ENCODE data around the gene FCRL4.
A peak's percentile ranks its signal among the peaks of the same experiment; 100 is the strongest.
"Not testable (repeated sequence)": the region's sequence is repeated elsewhere in the genome, so short reads cannot be mapped to it uniquely, and the experiment has no call there.

FCRL4 gene

DNA sequence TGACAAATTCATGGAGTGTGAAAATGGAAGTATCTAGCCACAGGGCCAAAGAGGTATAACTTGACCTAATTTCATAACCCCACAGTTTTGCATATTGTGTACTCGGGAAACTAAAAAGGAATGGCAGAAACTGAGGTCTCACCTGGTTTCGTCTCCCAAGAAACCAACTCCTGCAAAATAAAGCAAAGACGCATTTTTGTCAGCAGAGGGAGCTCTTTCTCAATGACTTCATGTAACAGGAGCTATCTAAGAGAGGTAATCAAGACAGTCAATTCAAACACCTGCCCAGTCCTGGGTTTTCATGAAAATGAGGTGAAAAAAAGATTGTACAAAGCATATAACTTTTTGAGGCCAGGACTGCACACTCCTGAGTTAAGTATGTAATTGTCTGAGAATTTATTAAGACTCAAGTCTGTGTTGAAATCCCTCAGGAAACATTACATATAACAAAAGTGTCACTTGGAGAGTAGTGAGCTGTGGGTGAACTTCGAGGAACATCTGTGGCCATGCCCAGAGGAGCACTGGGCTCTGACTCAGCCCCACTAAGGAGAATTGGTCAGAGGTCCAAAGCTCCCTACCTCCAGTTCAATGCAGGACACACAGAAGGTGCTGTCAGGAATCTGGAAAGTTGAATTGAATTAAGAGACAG is 17.6 kb downstream of the FCRL4 start:
- H3K4me3 Mint-ChIP-seq, result no peak overlapping the region
- DNase-seq (no peak), ATAC-seq (no peak)
- H3K4me1 Mint-ChIP-seq, result peaks cover 9% of the 10 kb centered on the region
- H3K9me3 Mint-ChIP-seq, result no peaks in the 10 kb centered on the region
- H3K36me3 Mint-ChIP-seq (ENCODE audit: low read depth), result no peaks in the 10 kb centered on the region
- peaks cover 6% of the 10 kb centered on the region for H3K27me3 Mint-ChIP-seq
- no peak overlapping the region for H3K27ac Mint-ChIP-seq

DNA sequence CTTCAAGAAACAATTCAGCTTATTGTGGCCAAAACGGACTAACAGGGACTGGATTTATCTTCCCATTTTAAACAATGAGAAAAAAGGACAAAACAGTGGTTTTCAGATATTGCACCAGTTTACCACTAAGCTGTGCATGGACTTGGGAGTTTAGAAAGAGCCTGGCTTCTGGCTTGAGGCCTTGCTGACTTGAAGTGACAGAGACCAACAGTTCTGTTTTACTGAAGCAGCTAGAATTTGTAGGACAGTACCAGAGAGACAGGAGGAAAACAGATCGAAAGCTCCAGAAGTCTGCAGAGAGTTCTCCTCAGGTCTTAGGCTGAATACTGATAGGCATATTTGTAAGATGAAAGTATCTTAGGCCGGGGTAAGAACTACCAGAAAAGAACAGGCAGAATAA is 20.5 kb downstream of the FCRL4 start:
- Mint-ChIP-seq H3K4me1 (peaks cover 8% of the 10 kb centered on the region), H3K27ac (no peak overlapping the region), H3K36me3 (ENCODE audit: low read depth) (no peaks in the 10 kb centered on the region), H3K9me3 (no peaks in the 10 kb centered on the region), H3K4me3 (no peak overlapping the region), H3K27me3 (peaks cover 1% of the 10 kb centered on the region)
- ATAC-seq (no peak), DNase-seq (no peak)

DNA sequence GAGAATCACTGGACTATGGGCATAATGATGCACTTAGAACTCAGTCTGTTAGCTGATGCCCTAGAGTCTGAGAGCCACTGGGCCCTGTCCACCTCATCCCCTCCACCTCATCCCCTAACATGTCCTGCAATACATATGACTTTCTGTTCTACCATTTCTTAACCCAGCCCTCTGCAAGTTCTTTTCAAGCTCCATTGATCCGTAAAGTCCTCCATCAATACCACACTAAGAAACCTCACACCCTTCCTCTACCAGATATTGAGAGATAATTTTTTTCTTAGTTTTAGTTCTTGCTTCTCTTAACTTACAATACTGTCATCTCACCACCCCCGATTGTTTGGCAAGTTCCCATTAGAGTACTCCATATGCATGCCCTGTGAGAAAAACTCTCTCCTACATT is 22.1 kb downstream of the FCRL4 start:
- Mint-ChIP-seq H3K4me1 (peaks cover 4% of the 10 kb centered on the region), H3K36me3 (ENCODE audit: low read depth) (no peaks in the 10 kb centered on the region), H3K27ac (no peak overlapping the region), H3K9me3 (no peaks in the 10 kb centered on the region), H3K27me3 (peaks cover 1% of the 10 kb centered on the region), H3K4me3 (no peak overlapping the region)
- ATAC-seq, result no peak
- DNase-seq, result no peak

DNA sequence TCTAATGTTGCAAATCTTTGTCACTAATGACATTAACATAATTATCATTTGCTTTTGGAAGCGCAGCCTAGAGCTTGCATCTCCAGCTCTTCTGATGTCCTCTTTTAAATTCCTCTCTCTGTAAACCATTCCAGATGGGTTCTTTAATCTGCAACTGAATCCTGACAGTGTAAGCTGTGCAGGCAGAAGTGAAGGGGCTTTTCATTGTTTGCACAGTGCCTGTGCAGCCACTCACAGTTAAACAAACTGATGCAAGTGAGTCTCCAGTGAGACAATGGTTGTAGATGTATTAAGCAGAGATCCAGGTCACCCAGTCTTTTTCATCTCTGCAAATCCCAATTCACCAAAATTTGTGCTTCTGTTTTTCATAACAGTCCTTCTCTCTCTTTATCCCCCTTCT is 23.0 kb downstream of the FCRL4 start:
- H3K27ac Mint-ChIP-seq, result no peak overlapping the region
- H3K9me3 Mint-ChIP-seq, result no peaks in the 10 kb centered on the region
- H3K36me3 Mint-ChIP-seq (ENCODE audit: low read depth), result no peaks in the 10 kb centered on the region
- no peak overlapping the region for H3K4me3 Mint-ChIP-seq
- DNase-seq (no peak), ATAC-seq (no peak)
- H3K4me1 Mint-ChIP-seq, result no peaks in the 10 kb centered on the region
- H3K27me3 Mint-ChIP-seq, result peaks cover 1% of the 10 kb centered on the region

DNA sequence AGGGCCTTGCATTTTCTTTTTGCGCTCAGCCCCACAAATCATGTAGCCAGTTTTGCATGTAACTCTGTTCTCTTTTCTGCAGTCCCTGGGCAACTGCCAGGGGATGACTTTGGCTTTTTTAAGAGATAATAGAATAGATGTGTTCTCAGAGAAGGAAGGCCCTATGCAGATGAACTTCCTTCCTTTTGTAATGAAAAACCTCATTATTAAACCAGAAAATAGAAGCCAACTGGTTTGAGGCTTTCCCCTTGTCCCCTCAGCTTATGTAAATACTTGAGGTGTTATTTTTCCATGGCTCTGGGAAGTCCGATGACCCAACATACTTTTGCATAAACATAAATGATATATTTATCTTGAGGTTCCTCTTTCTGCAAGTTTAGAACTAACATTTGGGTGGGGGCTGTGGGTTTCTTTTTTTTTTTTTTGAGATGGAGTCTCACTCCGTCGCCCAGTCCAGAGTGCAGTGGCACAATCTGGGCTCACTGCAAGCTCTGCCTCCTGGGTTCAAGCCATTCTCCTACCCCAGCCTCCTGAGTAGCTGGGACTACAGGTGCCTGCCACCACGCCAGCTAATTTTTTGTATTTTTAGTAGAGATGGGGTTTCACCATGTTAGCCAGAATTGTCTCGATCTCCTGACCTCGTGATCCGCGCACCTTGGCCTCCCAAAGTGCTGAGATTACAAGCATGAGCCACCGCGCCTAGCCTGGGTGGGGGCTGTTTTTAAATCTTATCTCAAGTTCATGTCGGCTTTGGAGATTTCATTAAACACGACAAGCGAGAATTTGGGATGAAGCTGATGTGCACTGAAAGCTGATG is 31.2 kb downstream of the FCRL4 start:
- Mint-ChIP-seq H3K9me3 (no peaks in the 10 kb centered on the region), H3K4me1 (peaks cover 19% of the 10 kb centered on the region), H3K4me3 (no peak overlapping the region), H3K36me3 (ENCODE audit: low read depth) (no peaks in the 10 kb centered on the region), H3K27me3 (no peaks in the 10 kb centered on the region), H3K27ac (no peak overlapping the region)
- DNase-seq (no peak), ATAC-seq (no peak)

DNA sequence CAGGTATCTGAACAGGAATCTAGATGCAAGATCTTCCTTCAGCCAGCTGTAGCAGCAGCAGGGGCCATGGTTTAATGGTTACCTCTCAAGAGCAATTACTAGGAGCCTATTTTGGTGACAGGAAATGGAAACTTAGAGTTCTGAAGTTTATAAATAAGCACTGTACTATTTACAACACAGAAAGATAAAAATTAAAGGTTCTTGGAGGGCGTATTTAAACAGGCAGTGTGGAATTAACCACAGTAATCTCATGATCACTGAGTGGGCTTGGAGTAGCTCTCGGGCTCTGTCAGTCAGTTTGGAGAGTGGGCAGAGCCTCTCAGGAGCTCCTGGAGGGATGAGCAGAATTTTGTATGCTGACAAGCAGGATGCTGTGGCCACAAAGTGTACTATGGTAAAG is 35.4 kb downstream of the FCRL4 start:
- Mint-ChIP-seq H3K9me3 (no peaks in the 10 kb centered on the region), H3K27me3 (peaks cover 6% of the 10 kb centered on the region), H3K4me1 (peaks cover 18% of the 10 kb centered on the region), H3K36me3 (ENCODE audit: low read depth) (no peaks in the 10 kb centered on the region), H3K27ac (no peak overlapping the region), H3K4me3 (no peak overlapping the region)
- no peak for DNase-seq
- ATAC-seq, result no peak

DNA sequence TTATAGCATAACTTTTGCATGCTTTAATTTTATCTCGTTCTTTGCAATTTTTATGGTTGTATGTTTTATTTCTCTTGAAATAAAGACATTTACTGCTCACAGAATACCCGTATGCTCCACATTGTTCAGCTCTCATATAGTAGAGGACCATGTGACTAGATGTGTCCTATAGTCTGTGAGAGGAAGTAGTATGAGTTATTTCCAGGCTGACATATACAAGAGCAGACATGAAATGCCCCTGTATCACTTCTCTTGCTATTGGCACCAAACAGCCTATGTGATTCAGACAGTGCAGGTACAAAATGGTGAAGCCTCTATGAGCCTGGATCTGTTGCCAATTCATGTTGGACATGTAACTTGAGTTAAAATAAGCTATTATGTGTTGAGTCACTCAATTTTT is 39.8 kb downstream of the FCRL4 start:
- ATAC-seq (no peak), DNase-seq (no peak)
- H3K9me3 Mint-ChIP-seq, result no peaks in the 10 kb centered on the region
- no peak overlapping the region for H3K4me3 Mint-ChIP-seq
- H3K4me1 Mint-ChIP-seq, result peaks cover 8% of the 10 kb centered on the region
- no peak overlapping the region for H3K27ac Mint-ChIP-seq
- peaks cover 8% of the 10 kb centered on the region for H3K27me3 Mint-ChIP-seq
- no peaks in the 10 kb centered on the region for H3K36me3 Mint-ChIP-seq (ENCODE audit: low read depth)

DNA sequence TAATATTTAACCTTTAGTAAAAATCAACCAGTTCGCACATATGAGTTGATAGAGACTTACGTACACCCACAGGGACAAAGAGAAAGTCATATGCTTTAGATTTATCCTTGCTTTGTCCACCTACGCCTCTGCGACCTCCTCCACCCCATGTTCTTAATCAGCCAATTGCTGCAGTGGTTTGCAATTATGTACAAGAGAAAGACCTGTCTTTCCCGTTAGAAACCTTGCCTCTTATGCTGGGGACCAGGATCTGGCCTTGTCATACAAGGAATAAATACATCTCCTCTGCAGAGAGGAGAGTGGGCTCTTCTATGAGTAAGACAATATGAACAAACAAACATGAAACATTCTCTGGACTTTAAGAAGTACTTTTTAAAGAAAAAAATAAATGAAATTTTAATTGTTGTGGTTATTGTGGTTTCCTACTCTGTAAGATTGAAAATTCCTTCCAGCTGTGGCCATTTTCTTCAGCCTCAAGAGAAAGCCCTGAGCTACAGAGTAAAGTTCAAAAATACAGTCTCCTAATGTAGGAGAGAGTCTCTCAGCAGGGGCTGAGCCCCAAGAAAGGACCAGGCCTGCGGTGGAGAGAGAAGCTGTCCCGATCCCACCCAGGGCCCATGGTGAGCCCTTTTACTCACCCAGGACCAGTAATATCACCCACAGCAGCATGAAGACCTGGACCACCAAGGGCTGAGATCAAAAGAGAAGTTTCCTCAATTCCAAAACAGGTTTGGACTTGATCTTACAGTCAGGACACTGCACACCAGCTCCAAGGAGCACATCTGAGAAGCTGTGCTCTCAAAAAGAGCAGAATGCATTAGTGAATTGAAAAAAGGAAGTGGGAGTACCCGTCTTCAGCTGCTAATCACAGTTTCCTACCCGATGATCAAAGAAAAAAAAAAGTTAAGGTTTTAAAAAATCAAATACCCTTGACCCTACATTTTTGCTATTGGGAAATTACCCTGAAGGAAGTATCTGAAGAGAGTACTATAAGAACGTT is 45.9 kb downstream of the FCRL4 start, which contains the start of gene FCRL5:
Gene FCRL5 (minus strand): TSS at position 822 of the 1,000 bp plus-strand sequence. CDS start 153 bp downstream, at position 669.
- peaks cover 12% of the 10 kb centered on the region for H3K4me1 Mint-ChIP-seq
- H3K27ac Mint-ChIP-seq, result no peak within 1 kb of the TSS
- ATAC-seq, result no peak
- no peaks in the 10 kb centered on the region for H3K9me3 Mint-ChIP-seq
- peak within 1 kb of the TSS; percentile 32 for H3K4me3 Mint-ChIP-seq
- no peak for DNase-seq
- no peaks in the 10 kb centered on the region for H3K36me3 Mint-ChIP-seq (ENCODE audit: low read depth)
- H3K27me3 Mint-ChIP-seq, result peaks cover 6% of the 10 kb centered on the region

DNA sequence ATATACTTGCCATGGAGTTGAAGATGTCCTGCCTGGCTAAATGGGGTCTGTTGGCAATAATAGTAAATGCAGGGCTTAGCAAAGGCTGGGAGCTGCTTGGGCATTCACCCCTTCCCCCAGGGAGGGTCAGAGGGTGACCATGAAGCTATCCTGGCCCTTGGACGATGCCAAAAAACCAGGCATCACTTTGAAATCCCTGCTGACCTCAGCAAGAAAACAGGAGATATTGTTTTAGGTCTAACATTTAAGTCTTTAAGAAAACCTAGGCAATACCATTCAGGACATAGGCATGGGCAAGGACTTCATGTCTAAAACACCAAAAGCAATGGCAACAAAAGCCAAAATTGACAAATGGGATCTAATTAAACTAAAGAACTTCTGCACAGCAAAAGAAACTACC is 49.8 kb downstream of the FCRL4 start:
- DNase-seq; ATAC-seq; H3K36me3 Mint-ChIP-seq (ENCODE audit: low read depth); H3K27ac Mint-ChIP-seq; H3K27me3 Mint-ChIP-seq; H3K4me3 Mint-ChIP-seq; H3K9me3 Mint-ChIP-seq: not testable (repeated sequence)
- H3K4me1 Mint-ChIP-seq, result peaks cover 10% of the 10 kb centered on the region

DNA sequence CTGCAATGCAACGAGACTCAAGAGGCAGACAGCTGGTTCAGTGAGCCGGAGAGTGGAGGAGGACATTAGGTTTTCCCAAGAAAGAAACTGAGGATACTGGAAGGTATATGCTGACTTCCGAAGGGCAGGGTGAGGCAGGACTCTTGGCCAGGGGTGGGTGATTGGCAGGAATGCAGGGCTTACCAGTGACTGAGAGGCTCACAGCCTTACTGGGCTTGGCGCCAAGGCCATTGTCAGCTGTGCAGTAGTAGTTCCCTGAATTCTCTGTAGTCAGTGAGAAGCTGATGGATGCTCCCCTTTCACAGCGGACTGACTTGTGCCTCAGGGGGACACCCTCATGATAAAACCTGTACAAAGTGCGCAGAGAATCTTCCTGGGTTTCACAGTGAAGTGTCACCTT is 55.2 kb downstream of the FCRL4 start:
- H3K4me3 Mint-ChIP-seq, result no peak overlapping the region
- no peak for DNase-seq
- H3K27me3 Mint-ChIP-seq, result peaks cover 8% of the 10 kb centered on the region
- peaks cover under 1% of the 10 kb centered on the region for H3K9me3 Mint-ChIP-seq
- no peaks in the 10 kb centered on the region for H3K36me3 Mint-ChIP-seq (ENCODE audit: low read depth)
- H3K27ac Mint-ChIP-seq, result no peak overlapping the region
- H3K4me1 Mint-ChIP-seq, result peaks cover 2% of the 10 kb centered on the region
- no peak for ATAC-seq

DNA sequence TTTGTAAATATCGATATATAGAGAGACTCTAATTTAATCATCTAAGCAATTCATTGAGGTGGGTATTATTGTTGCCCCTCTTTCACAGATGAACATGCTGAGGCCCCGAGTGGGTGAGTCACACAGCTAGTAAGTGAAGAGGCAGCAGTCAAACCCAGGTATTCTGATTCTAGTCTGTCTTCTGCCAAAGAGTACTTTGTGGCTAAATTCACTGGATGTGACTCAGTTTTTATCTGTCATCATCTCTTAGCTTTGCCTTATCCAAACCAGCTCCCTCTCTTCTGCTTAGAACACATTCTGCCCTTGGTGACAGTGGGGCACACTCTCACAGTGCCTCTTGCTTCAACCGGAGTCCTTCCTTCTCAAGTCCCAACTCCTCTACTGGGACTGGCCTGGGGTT is 57.0 kb downstream of the FCRL4 start:
- H3K27ac Mint-ChIP-seq, result no peak overlapping the region
- H3K36me3 Mint-ChIP-seq (ENCODE audit: low read depth), result no peaks in the 10 kb centered on the region

DNA sequence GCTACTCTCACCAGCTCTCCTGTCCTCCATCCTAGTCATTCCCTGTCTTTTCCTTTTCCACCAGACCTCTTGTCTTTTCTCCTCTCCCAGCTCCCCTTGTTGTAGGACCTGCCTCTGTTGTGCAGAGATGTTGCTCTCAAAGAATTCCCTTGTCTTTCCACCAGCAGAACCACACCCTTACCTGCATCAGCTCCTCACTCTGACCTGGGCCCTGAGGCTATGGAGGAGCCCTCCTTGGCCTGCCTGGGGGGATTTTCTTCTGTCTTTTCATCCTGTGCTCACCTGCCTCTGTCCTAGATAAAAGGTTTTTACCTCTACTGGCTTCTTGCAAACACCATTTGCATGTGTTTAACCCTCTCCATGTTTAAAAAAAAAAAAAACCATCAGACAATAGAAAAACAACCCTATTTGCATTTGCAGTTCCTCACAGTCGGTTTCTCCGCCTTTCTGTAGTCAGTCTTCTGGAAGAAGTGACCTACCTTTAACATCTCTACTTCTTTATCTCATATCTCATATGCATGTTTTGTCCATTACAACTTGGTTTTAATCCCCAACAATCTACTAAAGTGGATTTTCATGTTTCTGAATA is 57.6 kb downstream of the FCRL4 start:
- Mint-ChIP-seq H3K4me3 (no peak overlapping the region), H3K27ac (no peak overlapping the region), H3K9me3 (peaks cover 3% of the 10 kb centered on the region), H3K4me1 (peaks cover 2% of the 10 kb centered on the region), H3K36me3 (ENCODE audit: low read depth) (no peaks in the 10 kb centered on the region), H3K27me3 (peaks cover 13% of the 10 kb centered on the region)
- no peak for DNase-seq
- ATAC-seq, result no peak

More for the DNA sequence above, 57.0 kb downstream of the FCRL4 start:
- ATAC-seq (peak; percentile 18), DNase-seq (no peak)
- Mint-ChIP-seq H3K9me3 (peaks cover 3% of the 10 kb centered on the region), H3K27me3 (peaks cover 13% of the 10 kb centered on the region), H3K4me3 (no peak overlapping the region), H3K4me1 (peaks cover 2% of the 10 kb centered on the region)

DNA sequence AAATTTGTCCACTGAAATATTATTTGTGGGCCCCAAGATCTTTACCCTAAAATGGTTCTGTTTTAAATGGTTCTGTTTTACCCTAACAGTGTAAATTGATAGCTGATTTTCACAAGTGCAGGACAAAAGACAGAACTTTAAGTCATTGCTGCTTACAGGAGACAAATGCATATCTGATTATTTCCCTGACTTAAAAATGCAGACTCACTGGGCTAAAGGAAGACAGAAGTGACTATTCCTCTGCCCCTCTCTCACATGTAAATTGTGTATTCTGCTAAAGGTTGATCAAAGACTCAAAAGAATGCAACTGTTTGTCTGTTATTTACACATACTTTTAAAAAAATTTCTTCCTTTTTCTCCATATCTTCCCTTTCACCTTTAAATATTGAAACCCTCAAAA is 58.3 kb downstream of the FCRL4 start:
- peaks cover 13% of the 10 kb centered on the region for H3K27me3 Mint-ChIP-seq
- H3K4me3 Mint-ChIP-seq, result no peak overlapping the region
- ATAC-seq (no peak), DNase-seq (no peak)
- peaks cover 3% of the 10 kb centered on the region for H3K9me3 Mint-ChIP-seq
- H3K27ac Mint-ChIP-seq, result no peak overlapping the region
- H3K36me3 Mint-ChIP-seq (ENCODE audit: low read depth), result no peaks in the 10 kb centered on the region
- peaks cover 2% of the 10 kb centered on the region for H3K4me1 Mint-ChIP-seq

DNA sequence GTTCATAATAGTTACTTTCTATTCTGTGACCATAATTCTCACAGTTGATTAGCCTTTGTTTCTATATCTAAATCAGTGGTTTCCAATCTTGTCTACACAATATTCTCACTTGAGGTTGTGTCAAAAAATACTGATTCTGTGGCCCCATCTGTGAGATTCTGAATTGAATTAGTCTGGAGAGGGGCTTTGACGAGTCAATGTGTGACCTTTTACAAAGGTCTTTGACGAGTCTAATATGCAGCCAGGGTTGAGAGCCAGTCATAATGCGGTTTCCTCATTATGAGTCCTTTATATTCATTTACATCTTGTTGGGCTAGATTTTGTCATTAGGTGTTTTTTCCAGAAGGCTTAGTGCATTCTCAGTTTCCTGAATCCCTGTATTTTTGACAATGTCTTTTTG is 65.3 kb downstream of the FCRL4 start:
- peak; percentile 49 for ATAC-seq
- no peaks in the 10 kb centered on the region for H3K36me3 Mint-ChIP-seq (ENCODE audit: low read depth)

More for the DNA sequence above, 65.3 kb downstream of the FCRL4 start:
- no peak overlapping the region for H3K4me3 Mint-ChIP-seq
- no peak overlapping the region for H3K27ac Mint-ChIP-seq
- H3K27me3 Mint-ChIP-seq, result peaks cover 12% of the 10 kb centered on the region
- no peaks in the 10 kb centered on the region for H3K4me1 Mint-ChIP-seq
- peaks cover 1% of the 10 kb centered on the region for H3K9me3 Mint-ChIP-seq
- DNase-seq, result no peak

Measured in activated naive CD8-positive, alpha-beta T cell treated with anti-CD3 and anti-CD28 coated beads, Interleukin-2, amount 50 U/mL, for 24 hours (primary cell).